HCT116 (cell line): ENCODE data around the gene PLEKHO2.

Experiments
- CEBPB ChIP-seq: IDR thresholded peaks from 2 replicates; pipeline ENCODE4 v1.6.1; 2012; ENCODE audit warnings: low read depth
- EZH2 ChIP-seq: fragments of 200-600 bp; sonication (generic); IDR thresholded peaks from 2 replicates; pipeline ENCODE4 v1.6.1; 2017; ENCODE audit warnings: antibody characterized with exemption, mixed run types
- EZH2phosphoT487 ChIP-seq: fragments of 200-600 bp; IDR thresholded peaks from 2 replicates; pipeline ENCODE4 v1.6.1; 2018; ENCODE audit warnings: antibody characterized with exemption, borderline replicate concordance
- MAX ChIP-seq: IDR thresholded peaks from 2 replicates; pipeline ENCODE4 v1.6.1; 2012
- POLR2A ChIP-seq: IDR thresholded peaks from 2 replicates; pipeline ENCODE4 v1.7.0; 2011; ENCODE audit warnings: borderline replicate concordance; ENCODE audit not compliant: insufficient read depth, insufficient read length; ENCODE audit errors: extremely low read depth
- POLR2AphosphoS5 ChIP-seq: IDR thresholded peaks from 2 replicates; pipeline ENCODE4 v1.6.1; 2011; ENCODE audit warnings: mild to moderate bottlenecking, low read depth, low read length, moderate library complexity
- RAD21 ChIP-seq: IDR thresholded peaks from 2 replicates; pipeline ENCODE4 v1.6.1; 2012; ENCODE audit warnings: low read depth, mild to moderate bottlenecking
- SIN3A ChIP-seq: IDR thresholded peaks from 2 replicates; pipeline ENCODE4 v1.6.1; 2012; ENCODE audit warnings: low read depth
- SP1 ChIP-seq: IDR thresholded peaks from 2 replicates; pipeline ENCODE4 v1.6.1; 2012; ENCODE audit warnings: low read depth
- ZNF274 ChIP-seq: fragments of 200-500 bp; sonication (Bioruptor generic); IDR thresholded peaks from 2 replicates; pipeline ENCODE4 v1.6.1; 2014; ENCODE audit warnings: mild to moderate bottlenecking, low read depth, low read length, inconsistent platforms
- TF ChIP-seq, protein P1 (sequence below), 3 experiments: fragments of 200-600 bp in 1 of 3; sonication (generic) in 1 of 3; IDR thresholded peaks in 2 of 3; conservative IDR thresholded peaks in 1 of 3; 2 replicates each; pipeline ENCODE4 v1.5.1; 2012 to 2017; ENCODE audit warnings: low read depth in 2 of 3, low read length in 2 of 3, antibody characterized with exemption in 1 of 3, borderline replicate concordance in 1 of 3, control low read depth in 1 of 3, mild to moderate bottlenecking in 1 of 3, mixed read lengths in 1 of 3, mixed run types in 1 of 3, moderate library complexity in 1 of 3; ENCODE audit not compliant: insufficient read depth in 1 of 3
- TF ChIP-seq, protein P2 (sequence below): IDR thresholded peaks from 2 replicates; pipeline ENCODE4 v1.6.1; 2012; ENCODE audit warnings: low read depth

DNA sequence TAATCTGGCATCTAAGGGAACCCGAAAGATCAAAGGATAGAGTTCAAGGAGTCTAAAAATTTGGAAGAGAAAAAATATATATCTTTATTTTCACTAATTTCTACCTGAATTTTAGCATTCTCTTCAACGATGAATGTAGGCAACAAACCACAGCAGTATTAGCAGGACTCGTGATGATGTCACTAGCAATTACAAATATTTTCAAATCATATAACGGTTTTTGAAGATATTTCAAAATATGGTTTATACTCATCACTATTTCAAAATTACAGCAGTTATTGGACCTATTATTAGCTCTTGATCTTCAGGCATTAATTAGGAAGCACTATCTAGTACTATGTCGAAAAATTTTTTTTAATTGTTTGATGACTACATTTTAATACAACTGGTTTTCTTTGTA, 43.0 kb downstream of the PLEKHO2 start:
- TF ChIP-seq, protein P1, sequence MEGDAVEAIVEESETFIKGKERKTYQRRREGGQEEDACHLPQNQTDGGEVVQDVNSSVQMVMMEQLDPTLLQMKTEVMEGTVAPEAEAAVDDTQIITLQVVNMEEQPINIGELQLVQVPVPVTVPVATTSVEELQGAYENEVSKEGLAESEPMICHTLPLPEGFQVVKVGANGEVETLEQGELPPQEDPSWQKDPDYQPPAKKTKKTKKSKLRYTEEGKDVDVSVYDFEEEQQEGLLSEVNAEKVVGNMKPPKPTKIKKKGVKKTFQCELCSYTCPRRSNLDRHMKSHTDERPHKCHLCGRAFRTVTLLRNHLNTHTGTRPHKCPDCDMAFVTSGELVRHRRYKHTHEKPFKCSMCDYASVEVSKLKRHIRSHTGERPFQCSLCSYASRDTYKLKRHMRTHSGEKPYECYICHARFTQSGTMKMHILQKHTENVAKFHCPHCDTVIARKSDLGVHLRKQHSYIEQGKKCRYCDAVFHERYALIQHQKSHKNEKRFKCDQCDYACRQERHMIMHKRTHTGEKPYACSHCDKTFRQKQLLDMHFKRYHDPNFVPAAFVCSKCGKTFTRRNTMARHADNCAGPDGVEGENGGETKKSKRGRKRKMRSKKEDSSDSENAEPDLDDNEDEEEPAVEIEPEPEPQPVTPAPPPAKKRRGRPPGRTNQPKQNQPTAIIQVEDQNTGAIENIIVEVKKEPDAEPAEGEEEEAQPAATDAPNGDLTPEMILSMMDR (IDR thresholded peaks at IDR 0.05 in 2 of 3, conservative IDR thresholded peaks at IDR 0.05 in 1 of 3; ENCODE audit: borderline replicate concordance in 1 of 3, insufficient read depth in 1 of 3, low read depth in 2 of 3, low read length in 2 of 3): no peak
- no peak for TF ChIP-seq POLR2A
- no peak for TF ChIP-seq SP1
- no peak for TF ChIP-seq ZNF274
- no peak for TF ChIP-seq EZH2phosphoT487
- TF ChIP-seq SIN3A: no peak
- TF ChIP-seq CEBPB: no peak
- TF ChIP-seq RAD21: no peak
- TF ChIP-seq EZH2: no peak
- no peak for TF ChIP-seq MAX
- TF ChIP-seq, protein P2, sequence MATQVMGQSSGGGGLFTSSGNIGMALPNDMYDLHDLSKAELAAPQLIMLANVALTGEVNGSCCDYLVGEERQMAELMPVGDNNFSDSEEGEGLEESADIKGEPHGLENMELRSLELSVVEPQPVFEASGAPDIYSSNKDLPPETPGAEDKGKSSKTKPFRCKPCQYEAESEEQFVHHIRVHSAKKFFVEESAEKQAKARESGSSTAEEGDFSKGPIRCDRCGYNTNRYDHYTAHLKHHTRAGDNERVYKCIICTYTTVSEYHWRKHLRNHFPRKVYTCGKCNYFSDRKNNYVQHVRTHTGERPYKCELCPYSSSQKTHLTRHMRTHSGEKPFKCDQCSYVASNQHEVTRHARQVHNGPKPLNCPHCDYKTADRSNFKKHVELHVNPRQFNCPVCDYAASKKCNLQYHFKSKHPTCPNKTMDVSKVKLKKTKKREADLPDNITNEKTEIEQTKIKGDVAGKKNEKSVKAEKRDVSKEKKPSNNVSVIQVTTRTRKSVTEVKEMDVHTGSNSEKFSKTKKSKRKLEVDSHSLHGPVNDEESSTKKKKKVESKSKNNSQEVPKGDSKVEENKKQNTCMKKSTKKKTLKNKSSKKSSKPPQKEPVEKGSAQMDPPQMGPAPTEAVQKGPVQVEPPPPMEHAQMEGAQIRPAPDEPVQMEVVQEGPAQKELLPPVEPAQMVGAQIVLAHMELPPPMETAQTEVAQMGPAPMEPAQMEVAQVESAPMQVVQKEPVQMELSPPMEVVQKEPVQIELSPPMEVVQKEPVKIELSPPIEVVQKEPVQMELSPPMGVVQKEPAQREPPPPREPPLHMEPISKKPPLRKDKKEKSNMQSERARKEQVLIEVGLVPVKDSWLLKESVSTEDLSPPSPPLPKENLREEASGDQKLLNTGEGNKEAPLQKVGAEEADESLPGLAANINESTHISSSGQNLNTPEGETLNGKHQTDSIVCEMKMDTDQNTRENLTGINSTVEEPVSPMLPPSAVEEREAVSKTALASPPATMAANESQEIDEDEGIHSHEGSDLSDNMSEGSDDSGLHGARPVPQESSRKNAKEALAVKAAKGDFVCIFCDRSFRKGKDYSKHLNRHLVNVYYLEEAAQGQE: no peak
- no peak for TF ChIP-seq POLR2AphosphoS5
